Activated naive CD4-positive, alpha-beta T cell treated with anti-CD3 and anti-CD28 coated beads, Interleukin-2, amount 50 U/mL, for 16 hours (primary cell): ENCODE measurements around the gene CACNA1G.

ENCODE experiments used
- DNase-seq: peaks from one replicate; pipeline ENCODE4 v3.0.0-alpha.2; 2020

The CACNA1G gene

GRCh38 chr17:50635732-50635981 is 75.1 kb downstream of the CACNA1G start:
- no peak for DNase-seq

DNA sequence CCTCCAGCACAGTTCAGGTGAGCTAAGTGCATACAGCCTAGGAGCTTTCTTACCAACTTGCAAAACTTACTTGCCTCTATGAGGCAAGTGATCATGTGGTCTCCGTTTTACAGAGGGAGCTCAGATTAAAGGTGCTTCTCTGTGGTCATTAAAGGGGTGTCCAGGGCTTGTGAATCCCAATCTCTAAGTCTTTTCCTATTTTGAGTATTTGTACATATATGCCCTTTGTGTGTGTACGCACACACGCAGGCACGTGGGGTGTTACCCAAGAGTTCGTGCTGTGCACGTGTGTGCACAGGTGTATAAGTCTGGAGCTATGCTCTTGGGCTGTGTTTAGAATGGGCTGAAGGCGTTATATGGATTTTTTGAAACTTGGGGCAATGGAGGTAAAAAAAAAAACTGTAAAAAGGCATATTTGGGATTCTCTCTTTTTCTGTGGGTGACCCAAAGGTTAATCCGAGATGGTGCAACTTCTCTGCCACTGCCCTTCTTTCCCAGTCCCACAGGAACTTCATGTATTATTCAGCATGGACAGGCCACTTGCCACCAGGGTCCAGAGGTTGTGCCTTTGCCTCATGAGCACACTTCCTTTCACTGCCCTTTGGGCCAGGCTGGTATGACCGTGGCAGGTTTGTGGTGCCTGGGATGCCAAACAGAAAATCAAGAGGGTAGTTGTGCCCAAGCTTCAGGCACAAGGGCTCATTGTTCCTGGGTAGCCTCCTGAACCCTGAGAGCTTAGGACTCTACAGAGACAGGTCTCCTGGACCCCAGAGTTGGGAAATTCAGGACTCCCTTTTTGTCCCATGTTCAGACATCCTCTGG is 75.7 kb downstream of the CACNA1G start:
- no peak for DNase-seq

DNA sequence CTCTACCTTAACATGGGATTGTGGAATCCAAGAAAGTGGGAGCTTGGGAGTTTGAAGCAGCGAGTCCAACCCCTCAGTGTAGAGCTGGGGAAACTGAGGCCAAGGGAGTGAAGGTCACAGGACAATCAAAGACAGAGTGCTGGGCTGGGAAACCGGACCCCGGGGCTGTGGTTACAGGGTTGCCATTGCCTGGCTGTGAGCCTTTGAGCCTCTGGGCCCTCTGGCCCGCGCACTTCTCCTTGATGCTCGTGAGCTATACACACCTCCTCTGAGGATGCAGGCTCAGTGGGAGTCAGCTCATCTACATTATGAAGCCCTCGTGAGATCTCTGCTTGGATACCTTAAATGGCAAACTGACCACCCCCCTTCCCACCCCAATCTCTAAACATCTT is 76.3 kb downstream of the CACNA1G start:
- DNase-seq, result no peak

DNA sequence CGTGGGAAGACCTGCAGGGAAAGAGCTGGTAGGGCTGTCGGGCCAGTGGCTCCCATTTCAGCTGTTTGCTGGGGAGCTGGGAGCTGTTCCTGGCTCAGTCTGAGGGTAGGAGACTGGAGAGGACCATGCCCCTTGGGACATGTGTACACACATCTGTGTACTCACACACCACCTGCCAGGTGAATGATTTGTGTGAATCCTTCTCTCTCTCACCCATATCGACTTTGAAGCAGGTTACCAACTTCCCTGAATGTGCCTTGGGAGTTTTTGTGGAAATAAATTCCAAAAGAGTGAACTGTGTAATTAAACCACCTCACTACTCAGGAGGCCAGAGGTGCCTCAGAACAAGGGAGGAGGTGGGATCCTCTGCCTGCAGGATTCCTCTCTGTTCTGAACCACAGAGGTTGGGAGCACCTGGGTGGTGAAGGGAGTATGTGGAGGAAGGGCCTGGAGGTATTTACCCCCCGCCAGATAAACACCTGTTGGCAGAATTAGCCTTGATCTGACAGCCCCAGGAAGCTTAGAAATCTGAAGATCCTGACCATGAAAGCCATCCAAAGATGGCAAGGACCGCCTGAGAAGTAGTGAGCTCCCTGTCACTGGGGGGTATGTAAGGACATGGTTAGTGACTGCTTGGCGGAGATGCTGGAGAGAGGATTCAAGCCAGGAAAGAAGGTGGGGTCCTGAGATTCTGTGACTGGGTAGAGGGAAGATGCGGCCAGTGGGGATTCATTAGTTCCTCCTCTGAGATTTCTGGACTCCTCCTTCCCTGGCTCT is 77.5 kb downstream of the CACNA1G start:
- DNase-seq, result no peak

- DNase-seq, result no peak
Measured at GRCh38 chr17:50638606-50638965, 78.1 kb downstream of the CACNA1G start.

DNA sequence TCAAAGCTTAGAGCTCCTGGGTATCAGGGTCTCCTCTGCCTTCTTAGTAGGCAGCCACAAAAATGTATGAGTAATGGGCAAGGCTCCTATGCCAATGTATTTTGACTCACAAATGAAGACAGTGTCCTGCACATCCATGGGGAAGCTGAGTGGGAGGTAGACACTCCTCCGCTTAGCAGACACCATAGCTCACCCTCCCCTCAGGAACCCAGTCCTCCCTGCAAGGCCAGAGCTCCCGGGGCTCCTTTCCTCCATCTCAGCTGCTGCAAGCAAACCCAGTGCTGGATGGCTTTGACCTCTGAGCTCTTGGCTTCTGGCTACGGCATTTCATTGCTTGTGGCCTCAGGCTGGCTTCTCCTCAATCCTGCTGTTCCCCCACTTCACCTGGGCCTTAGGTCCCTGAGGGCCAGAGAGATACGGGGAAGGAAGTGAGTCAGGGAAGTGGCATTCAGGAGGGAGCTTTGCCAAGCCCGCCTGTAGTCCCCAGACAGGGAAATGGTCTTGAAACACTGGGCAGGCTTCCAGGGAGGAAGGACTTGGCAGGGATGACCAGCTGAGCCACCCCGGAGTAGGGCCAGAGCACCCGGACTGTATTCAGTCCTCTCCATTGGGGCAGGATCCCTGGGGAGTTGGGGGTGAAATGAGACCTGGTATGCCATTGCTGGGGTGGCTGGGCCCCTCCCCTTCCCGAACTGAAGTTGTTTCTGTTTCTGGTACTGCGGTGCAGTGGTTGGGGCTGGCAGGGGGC is 78.6 kb downstream of the CACNA1G start:
- DNase-seq, result no peak

- no peak for DNase-seq
Measured at GRCh38 chr17:50640686-50641351, 80.3 kb downstream of the CACNA1G start.

GRCh38 chr17:50641357-50641756 is 80.8 kb downstream of the CACNA1G start:
- DNase-seq, result no peak

- no peak for DNase-seq
Measured at GRCh38 chr17:50642071-50642721, 81.7 kb downstream of the CACNA1G start.

GRCh38 chr17:50642722-50643656 is 82.5 kb downstream of the CACNA1G start:
- DNase-seq, result no peak

GRCh38 chr17:50645748-50646682 is 85.5 kb downstream of the CACNA1G start:
- no peak for DNase-seq

- DNase-seq, result no peak
Measured at GRCh38 chr17:50647187-50647586, 86.7 kb downstream of the CACNA1G start.

GRCh38 chr17:50649042-50649908 is 88.8 kb downstream of the CACNA1G start:
- no peak for DNase-seq

- no peak for DNase-seq
Measured at GRCh38 chr17:50651661-50652060, 91.1 kb downstream of the CACNA1G start.

DNA sequence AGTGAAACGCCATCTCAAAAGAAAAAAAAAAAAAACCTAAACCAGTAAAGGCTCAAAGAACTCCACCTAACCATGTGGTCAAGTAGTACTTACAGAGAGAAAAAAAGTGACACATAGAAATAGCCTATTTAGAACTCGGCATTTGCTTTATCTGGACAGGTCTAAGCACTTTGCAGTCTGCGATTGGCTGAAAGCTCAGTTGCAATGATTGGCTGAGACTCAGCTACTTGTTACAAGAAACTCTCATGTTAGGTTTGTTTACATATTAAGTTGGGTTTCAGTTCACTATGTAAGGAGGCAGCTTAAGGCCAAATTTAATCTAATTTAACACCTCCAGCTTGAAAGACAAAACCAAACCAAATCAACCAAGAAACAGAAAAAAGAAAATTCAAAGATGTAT is 93.2 kb downstream of the CACNA1G start:
- DNase-seq, result no peak

- no peak for DNase-seq
Measured at GRCh38 chr17:50656509-50656908, 96.0 kb downstream of the CACNA1G start.

GRCh38 chr17:50657054-50657453 is 96.5 kb downstream of the CACNA1G start:
- DNase-seq, result no peak

DNA sequence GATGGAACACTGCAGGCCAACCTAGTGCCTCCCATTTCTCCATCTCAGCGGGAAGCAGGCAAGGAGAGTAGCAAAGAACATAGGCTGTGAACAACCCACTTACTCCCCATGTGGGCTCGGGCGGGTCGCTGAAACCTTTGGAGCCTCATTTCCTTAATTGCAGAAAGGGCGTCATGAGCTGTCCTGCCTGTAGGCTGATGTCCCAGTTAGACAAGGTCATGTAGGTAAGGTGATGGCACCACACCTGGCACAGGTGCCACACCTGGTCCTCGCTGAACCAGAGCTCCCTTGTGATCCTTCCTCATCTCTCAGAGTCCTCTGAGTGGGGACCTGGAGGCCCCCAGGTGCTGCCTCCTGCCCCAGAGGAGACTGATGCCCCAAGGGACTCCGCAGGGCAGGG is 97.1 kb downstream of the CACNA1G start:
- no peak for DNase-seq

DNA sequence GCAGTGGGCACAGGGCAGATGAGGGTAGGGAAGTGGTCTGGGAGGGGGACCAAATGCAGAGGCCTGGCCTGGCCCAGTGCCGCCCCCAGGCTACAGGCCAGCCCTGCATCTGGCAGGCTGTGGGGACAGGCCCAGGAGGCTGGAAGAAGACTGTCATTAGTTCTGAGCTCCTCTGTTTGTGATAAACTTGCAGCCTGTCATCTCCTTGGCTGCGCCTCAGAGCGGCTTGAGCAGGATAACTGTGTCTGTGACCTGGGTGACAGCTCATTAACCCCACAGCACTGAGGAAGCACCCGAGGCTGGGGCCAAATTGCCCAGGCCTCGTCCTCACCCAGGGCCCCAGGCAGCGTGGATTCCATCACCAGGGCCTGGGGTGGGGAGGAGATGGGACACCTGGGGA is 98.1 kb downstream of the CACNA1G start:
- DNase-seq, result no peak

GRCh38 chr17:50659179-50659578 is 98.7 kb downstream of the CACNA1G start:
- DNase-seq, result no peak
